Neural crest cell (in vitro differentiated cells): Measurements from ENCODE around the gene PABPC3. TPM values are rescaled to one million over a fixed set of nuclear protein-coding genes. Genes with fewer than 3 reads are reported as not detected.

Source experiments
- DNase-seq: peaks from one replicate; pipeline ENCODE4 v3.0.0; 2021; ENCODE audit warnings: low read depth, mixed read lengths, low spot score
- H3K27ac Mint-ChIP-seq: one replicate; pipeline ENCODE4 v1.8.0; 2021; ENCODE audit warnings: mild to moderate bottlenecking, mixed read lengths; ENCODE audit not compliant: unreplicated experiment
- H3K27me3 Mint-ChIP-seq: 2 replicates; pipeline ENCODE4 v1.8.0; 2021; ENCODE audit warnings: low read depth, mild to moderate bottlenecking, mixed read lengths
- H3K36me3 Mint-ChIP-seq: 2 replicates; pipeline ENCODE4 v1.8.0; 2021; ENCODE audit warnings: low read depth, mild to moderate bottlenecking, mixed read lengths
- H3K4me1 Mint-ChIP-seq: 2 replicates; pipeline ENCODE4 v1.8.0; 2021; ENCODE audit warnings: mixed read lengths
- H3K4me3 Mint-ChIP-seq: one replicate; pipeline ENCODE4 v1.8.0; 2021; ENCODE audit warnings: mild to moderate bottlenecking, mixed read lengths
- H3K9me3 Mint-ChIP-seq: 2 replicates; pipeline ENCODE4 v1.8.0; 2021; ENCODE audit warnings: mixed read lengths
- total RNA-seq: library from RNA; stranded (reverse); gene quantifications from 2 replicates; pipeline ENCODE4 v1.2.1, GENCODE V29; 2021
- TF ChIP-seq, protein P1 (sequence below): fragments of 200-600 bp; sonication (generic); conservative IDR thresholded peaks from 2 replicates; pipeline ENCODE4 v1.5.0; 2021; ENCODE audit warnings: antibody characterized with exemption, mild to moderate bottlenecking

The PABPC3 gene
- total RNA-seq, 1 donor from 2014 or later = 0.14 TPM

DNA sequence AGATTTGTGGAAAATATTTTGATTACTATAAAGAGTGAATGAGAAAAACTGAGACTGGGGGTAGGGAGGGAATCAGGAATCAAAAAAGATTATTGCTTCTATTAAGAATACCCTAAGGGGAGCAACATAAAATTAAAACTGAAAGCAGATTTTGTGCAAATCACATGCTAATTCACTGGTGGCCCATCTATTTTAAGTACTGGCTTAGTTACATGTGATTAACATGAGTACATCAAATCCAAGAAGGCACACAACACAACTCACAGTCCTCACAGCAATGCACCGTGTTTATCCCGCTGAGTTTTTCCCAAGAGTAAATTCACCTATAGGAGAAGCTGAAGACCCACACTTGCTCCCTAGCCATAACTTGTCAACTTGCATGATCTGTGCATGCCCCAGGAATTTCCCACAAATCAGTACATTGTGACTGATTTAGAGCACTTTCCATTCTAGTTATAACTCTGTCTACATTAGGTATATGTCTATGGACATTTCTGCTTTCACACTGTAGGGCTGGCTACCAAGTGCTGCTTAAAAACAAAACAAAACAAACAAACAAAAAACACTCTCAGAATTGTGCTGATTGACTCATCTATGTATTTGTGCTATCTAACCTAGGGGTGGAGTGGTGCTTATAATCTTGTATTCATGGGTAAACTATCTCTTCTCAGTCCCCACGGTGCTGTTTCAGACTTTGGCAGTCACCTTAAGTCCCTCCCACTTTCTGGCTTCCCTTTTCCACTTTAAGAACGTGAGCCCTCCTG is 51.9 kb downstream of the PABPC3 start:
- no peak overlapping the region for H3K27ac Mint-ChIP-seq
- no peak for DNase-seq
- TF ChIP-seq, protein P1, sequence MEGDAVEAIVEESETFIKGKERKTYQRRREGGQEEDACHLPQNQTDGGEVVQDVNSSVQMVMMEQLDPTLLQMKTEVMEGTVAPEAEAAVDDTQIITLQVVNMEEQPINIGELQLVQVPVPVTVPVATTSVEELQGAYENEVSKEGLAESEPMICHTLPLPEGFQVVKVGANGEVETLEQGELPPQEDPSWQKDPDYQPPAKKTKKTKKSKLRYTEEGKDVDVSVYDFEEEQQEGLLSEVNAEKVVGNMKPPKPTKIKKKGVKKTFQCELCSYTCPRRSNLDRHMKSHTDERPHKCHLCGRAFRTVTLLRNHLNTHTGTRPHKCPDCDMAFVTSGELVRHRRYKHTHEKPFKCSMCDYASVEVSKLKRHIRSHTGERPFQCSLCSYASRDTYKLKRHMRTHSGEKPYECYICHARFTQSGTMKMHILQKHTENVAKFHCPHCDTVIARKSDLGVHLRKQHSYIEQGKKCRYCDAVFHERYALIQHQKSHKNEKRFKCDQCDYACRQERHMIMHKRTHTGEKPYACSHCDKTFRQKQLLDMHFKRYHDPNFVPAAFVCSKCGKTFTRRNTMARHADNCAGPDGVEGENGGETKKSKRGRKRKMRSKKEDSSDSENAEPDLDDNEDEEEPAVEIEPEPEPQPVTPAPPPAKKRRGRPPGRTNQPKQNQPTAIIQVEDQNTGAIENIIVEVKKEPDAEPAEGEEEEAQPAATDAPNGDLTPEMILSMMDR = no peak
- H3K4me1 Mint-ChIP-seq = no peaks in the 10 kb centered on the region
- no peaks in the 10 kb centered on the region for H3K36me3 Mint-ChIP-seq
- peaks cover 18% of the 10 kb centered on the region for H3K27me3 Mint-ChIP-seq
- no peak overlapping the region for H3K4me3 Mint-ChIP-seq
- peaks cover 7% of the 10 kb centered on the region for H3K9me3 Mint-ChIP-seq

- H3K9me3 Mint-ChIP-seq = peaks cover 7% of the 10 kb centered on the region
Observed at GRCh38 chr13:25148402-25148771, 52.5 kb downstream of the PABPC3 start.

More at GRCh38 chr13:25148402-25148771, 52.5 kb downstream of the PABPC3 start:
- Mint-ChIP-seq H3K36me3 (no peaks in the 10 kb centered on the region), H3K27ac (no peak overlapping the region), H3K4me3 (no peak overlapping the region), H3K4me1 (peaks cover 5% of the 10 kb centered on the region), H3K27me3 (peaks cover 18% of the 10 kb centered on the region)
- DNase-seq = no peak
- TF ChIP-seq, protein P1 = no peak

Other genes starting within 250 kb of the PABPC3 start
- 3.9 and 4.1 TPM in 2 replicates for gene AMER2, start 76.2 kb downstream of the PABPC3 start, total RNA-seq
- 14.5 and 14.8 TPM in 2 replicates for gene MTMR6, start 191.4 kb downstream of the PABPC3 start, total RNA-seq
- gene NUP58, start 205.5 kb downstream of the PABPC3 start, total RNA-seq = 81.7 and 81.9 TPM in 2 replicates